Measurements from ENCODE around the gene CHIC2.

GRCh38 chr4:54011201-54011600 is 53.2 kb downstream of the CHIC2 start:
- TF ChIP-seq POLR2A (IDR thresholded peaks at IDR 0.05) = no peak
- no peak for TF ChIP-seq CTCF (IDR thresholded peaks at IDR 0.05)
